ENCODE measurements around the gene HS3ST3B1.

The HS3ST3B1 gene

GRCh38 chr17:14398766-14399165, 97.9 kb downstream of the HS3ST3B1 start:
- TF ChIP-seq CREB1 (IDR thresholded peaks at IDR 0.05; ENCODE audit: low read depth), result no peak

Data from Ishikawa (cell line).